Lower leg skin (tissue), 3 donors: ENCODE measurements around the gene TNIP3.

Experiments
- POLR2A ChIP-seq, 2 donors: fragments of 450-650 bp; IDR thresholded peaks; one replicate each; pipeline ENCODE4 v1.6.1; 2016 to 2017; ENCODE audit warnings: antibody characterized with exemption in 2 of 2, mild to moderate bottlenecking in 1 of 2, moderate library complexity in 1 of 2
- TF ChIP-seq, protein P1 (sequence below), 3 donors: fragments of 450-650 bp; IDR thresholded peaks; one replicate each; pipeline ENCODE4 v1.5.1; 2016; ENCODE audit warnings: antibody characterized with exemption in 3 of 3, mild to moderate bottlenecking in 3 of 3, moderate library complexity in 2 of 3

DNA sequence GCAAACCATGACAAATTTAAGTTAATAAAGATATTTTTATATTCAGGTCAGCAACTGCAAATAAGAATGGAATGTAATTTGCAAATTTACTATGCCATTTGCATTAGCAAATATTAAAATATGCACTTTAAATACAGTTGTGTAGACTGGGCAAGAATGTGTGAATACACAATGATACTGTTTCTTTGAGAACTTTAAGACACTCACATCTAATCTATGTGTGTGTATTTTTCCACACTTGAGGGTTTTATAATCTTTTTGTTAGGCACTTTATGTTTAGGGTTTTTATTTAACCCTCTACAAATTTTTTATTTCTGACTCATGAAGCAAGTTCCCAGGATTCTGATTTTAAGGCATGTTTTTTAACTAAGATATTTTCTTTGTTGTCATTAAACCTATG lies 67.9 kb downstream of the TNIP3 start:
- TF ChIP-seq, protein P1, sequence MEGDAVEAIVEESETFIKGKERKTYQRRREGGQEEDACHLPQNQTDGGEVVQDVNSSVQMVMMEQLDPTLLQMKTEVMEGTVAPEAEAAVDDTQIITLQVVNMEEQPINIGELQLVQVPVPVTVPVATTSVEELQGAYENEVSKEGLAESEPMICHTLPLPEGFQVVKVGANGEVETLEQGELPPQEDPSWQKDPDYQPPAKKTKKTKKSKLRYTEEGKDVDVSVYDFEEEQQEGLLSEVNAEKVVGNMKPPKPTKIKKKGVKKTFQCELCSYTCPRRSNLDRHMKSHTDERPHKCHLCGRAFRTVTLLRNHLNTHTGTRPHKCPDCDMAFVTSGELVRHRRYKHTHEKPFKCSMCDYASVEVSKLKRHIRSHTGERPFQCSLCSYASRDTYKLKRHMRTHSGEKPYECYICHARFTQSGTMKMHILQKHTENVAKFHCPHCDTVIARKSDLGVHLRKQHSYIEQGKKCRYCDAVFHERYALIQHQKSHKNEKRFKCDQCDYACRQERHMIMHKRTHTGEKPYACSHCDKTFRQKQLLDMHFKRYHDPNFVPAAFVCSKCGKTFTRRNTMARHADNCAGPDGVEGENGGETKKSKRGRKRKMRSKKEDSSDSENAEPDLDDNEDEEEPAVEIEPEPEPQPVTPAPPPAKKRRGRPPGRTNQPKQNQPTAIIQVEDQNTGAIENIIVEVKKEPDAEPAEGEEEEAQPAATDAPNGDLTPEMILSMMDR (IDR thresholded peaks at IDR 0.05) = no peak
- no peak for TF ChIP-seq POLR2A (IDR thresholded peaks at IDR 0.05)
